Left hindlimb (tissue), 1 donor: ENCODE data around the gene MTUS2.
A peak's percentile ranks its signal among the peaks of the same experiment; 100 is the strongest.

Source experiments
- DNase-seq: peaks from one replicate; pipeline ENCODE4 v3.0.0-alpha.2; 2018

Gene MTUS2

GRCh38 chr13:29423050-29423449, 602.9 kb downstream of the MTUS2 start:
- DNase-seq, result no peak

DNA sequence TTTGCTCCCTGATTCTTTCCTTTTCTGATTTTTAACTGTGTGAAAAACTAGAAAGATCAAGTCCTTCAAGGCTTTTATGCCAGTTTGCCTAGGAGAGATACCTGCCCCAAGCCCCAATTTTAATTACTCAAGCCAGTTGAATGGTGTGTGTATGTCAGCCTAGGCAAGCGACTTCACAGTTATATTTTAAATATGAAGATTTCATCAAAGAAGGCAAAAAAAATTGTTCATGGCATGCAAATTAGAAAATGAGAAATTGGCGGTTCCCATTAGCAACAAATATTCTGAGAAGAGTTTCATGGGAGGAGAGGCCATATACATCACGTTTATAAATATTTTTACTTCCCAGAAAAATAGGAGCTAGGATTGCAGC, 607.8 kb downstream of the MTUS2 start:
- no peak for DNase-seq

DNA sequence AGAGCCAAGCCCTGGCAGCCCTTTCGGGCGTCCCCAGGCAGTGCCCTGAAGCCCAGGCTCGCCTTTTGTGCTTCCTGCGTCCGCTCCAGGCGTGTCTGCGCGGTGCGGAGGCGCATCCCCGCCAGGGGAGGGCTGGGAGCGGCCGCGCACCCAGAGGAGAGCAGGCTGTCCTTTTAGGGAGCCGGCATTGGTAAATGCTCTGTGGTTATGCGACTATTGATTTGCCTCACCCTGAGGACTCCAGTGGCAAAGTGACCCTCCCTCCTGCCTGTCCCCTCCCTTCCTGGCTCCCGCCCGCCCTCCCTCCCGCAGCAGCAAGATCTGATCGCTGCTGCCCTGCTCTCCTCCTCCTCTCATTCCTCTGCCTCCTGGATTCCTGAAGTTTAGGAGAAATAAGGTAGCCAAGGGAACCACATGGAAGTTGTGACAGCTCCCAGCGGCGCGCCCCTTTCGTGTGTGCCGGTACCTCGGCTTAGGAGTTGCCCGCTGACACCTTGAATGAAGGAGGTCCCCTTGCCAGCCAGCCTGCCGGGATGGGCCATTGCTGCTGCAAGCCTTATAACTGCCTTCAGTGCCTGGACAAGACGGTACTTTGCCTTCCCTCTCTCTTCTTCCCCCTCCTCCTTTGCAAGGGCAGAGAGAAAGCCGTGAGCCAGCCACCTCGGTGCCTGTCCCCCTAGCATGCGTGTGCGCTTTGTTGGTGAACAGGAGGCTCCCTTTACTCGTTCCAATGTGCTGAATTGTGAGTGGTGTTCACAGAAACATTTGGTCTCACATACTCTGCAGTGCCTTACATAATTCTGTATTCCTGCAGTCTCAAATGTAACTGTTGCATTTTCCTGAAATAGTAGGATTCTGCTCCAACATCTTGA, 608.4 kb downstream of the MTUS2 start:
- peak; percentile 41 for DNase-seq

DNA sequence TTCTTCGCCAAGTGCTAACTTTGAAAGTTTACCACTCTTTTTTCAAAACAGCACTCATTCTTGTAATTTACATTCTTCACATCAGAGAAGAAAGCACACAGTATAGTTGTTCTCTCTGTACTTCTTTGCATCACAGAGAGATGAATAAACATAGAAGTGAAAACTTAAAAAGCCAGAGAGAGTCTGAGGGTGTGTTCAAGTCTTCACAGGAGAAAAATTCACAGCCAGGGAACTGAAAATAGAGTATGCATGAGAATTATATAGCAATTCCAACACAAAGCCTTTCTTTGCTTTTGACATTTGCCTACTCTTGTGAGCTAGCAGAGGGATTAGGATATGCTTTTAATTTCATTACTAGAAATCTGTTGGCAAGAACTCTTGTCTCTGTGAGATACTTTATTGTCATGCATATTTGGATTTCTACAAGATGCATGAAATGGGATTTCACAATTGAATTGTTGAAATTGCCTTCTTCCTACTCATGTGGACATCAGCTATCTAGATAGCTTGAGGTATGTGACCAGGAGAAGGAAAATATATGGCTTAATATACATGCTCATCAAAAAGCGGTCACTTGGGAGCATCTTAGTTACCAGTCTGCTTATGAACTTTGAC, 609.3 kb downstream of the MTUS2 start:
- DNase-seq, result no peak

- DNase-seq, result no peak
Observed at GRCh38 chr13:29434217-29434945, 614.2 kb downstream of the MTUS2 start.

GRCh38 chr13:29435125-29435911, 615.2 kb downstream of the MTUS2 start:
- peak; percentile 45 for DNase-seq

GRCh38 chr13:29436291-29436690, 616.2 kb downstream of the MTUS2 start:
- no peak for DNase-seq

DNA sequence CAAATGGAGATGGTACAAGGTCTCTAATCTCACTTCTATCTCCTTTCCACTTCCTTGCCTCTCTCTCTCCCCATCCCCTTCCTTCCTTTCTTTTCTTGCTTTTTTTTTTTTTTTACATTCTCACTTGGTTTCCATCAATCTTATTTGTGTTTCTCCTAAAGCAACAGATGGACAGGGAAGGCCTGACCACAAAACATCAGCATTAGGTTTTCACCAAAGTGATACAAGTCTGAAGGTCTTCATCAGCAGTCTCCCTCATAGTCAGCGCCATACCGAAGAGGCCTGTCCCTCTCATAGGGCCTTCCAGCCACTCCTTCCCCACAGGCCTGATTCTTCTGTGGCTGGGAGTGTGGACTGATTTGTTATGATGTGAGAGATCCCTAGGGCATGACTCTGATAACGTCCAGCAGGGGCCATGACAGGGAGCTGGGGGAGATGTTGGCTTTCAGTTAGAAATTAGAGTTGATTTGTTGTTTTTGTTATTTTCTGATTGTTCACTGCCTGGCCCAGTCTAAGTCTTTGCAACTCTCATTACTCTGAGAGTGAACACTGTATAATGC, 616.7 kb downstream of the MTUS2 start:
- no peak for DNase-seq

DNA sequence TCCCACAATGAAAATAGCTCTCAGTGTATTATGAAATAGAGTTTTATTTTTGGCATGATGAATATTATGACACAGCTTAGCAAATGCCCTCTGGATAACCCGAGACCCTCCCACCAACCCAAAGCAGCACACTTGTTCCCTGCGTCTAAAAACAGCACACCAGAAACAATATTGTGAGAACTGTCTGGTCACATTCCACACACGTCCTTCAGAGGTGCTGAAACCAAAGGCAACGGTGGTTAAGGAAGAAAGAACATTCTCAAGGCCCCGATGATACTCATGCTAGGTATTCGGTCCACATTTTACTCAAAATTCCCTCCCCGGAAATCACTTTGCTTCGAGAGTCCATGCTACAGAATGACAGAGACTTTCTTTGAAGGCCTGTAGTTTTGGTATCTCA, 618.6 kb downstream of the MTUS2 start:
- no peak for DNase-seq

- DNase-seq, result no peak
Observed at GRCh38 chr13:29439601-29440388, 619.7 kb downstream of the MTUS2 start.

DNA sequence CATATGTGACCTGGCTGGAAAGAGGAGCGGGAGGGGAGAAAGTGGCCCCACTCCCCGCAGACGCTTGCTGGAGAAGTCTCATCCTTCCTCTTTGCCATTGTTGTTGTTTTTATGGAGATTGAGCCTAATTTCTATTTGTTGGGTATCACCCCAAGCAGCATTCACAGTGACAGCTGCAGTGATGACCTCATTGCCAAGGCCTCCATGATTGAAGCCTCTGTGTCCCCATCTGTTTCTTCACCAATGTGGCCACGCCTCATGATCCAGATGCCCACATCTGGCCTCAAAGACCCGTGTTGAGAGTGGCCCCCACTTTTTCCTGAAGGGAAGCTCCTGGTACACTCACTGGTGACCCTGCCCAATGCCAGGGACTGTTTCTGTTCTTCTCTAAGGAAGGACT, 621.2 kb downstream of the MTUS2 start:
- DNase-seq, result no peak

GRCh38 chr13:29446016-29446415, 625.9 kb downstream of the MTUS2 start:
- no peak for DNase-seq

GRCh38 chr13:29448174-29448573, 628.0 kb downstream of the MTUS2 start:
- DNase-seq, result no peak

DNA sequence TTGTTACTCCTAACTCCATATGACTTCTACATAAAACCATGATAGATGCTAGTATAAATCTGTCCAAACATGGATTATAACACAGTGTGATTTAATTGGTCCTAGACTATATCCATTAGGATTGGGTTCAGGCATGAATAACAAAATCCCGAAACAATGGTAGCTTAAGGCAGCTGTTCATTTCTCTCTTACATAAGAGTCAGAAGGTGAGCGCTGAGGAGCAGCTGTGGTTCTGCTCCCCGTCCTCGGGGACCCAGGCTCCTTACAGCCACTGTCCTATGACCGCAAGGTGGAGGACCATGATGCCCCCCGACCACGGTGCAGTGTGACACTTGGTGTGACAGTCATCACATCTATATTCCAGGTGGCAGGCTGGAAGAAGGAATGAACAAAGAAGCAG, 629.6 kb downstream of the MTUS2 start:
- no peak for DNase-seq

DNA sequence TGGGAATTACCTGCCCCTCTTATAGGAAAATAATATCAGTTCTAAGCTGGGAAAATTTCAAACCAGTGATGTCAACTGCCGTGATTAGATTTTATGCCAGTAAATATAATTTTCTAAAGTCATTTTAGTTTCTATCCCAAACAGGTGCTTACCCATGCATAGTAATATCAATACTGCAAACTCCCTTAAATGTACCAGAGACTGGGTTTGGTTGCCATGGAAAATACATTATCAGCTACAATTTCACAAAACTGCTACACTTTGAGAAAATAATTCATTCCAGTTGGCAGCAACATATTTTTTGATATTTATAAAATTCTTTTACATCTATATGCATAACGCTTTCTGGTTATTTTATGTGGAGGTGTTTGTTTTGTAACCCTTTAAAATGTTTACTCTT, 631.8 kb downstream of the MTUS2 start:
- DNase-seq, result no peak

GRCh38 chr13:29452773-29453616, 632.9 kb downstream of the MTUS2 start:
- DNase-seq, result no peak

DNA sequence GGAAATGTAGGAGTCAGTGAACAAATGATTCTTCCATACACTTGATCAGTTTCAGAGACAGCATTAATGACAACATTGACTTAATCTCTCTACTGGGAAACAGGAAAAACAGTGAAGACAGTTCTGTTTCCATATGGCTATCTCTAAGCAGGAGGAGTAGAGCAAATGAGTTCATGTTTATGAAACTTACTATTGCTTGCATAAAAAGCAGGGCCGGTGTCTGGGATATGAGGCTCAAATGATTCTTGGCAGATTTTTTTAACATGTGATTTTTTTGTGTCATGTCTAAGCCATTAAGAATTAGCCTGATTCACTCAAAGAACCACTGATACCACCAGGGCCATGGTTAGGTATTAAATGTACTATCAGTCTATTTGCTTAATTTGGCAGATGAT, 633.5 kb downstream of the MTUS2 start:
- no peak for DNase-seq

DNA sequence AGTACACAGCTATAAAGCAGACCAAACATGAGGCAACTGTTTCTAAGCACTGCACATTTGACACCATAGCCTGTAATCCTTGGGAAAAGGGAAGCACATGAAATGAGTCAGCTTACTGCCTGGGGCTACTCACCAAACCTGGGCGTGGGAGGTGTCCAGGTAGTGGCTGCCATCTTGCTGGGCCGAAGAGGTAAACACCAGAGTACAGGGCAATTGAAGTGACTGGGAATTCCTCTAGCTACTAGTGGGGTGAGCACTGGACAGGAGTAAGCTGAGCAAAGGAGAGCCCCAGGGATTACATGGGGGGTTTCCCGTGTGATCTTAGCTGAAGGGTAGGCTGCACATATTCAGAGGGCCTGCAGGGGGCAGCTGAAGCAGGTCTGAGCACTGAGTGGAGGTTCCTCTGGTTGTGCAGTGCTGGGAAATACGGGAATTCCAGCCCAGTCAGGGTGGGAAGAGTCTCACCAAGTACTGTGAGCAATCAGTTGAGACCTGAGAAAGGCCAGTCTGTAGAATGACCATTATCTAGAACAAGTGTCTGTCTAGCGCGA, 634.9 kb downstream of the MTUS2 start:
- DNase-seq, result no peak

DNA sequence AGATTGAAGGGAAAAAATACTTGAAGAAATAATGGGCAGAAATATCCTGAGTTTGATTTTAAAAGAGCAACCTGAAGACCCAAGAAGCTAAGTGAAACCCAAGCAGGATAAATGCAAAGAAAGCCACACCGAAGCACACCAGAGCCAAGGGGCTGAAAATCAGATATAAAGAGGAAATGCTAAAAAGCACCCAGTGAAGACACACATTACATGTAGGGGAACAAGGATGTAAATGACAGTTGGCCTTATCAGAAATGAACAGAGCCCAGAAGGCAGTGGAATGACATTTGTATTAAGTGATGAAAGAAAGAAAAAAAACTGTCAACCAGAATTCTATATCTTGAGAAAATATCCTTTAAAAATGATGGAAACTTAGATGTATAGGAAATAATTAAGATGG, 636.3 kb downstream of the MTUS2 start:
- DNase-seq, result no peak

- no peak for DNase-seq
Observed at GRCh38 chr13:29457299-29457698, 637.2 kb downstream of the MTUS2 start.

- no peak for DNase-seq
Observed at GRCh38 chr13:29458419-29458818, 638.3 kb downstream of the MTUS2 start.
